GM23338 (cell line): Measurements from ENCODE around the gene S100A12. TPM values are rescaled to one million over a fixed set of nuclear protein-coding genes. Genes with fewer than 3 reads are reported as not detected.

ENCODE experiments used
- ATAC-seq: fragments of 200-7000 bp; cut with Tn5 transposase; 3 replicates; pipeline ENCODE4 v1.9.1; 2020
- DNase-seq: peaks from one replicate; pipeline ENCODE4 v3.0.0-alpha.2; 2015; ENCODE audit warnings: low spot score
- H2AFZ ChIP-seq: fragments of 200-600 bp; sonication (generic); 2 replicates; pipeline ENCODE4 v1.8.0; 2016; ENCODE audit warnings: antibody characterized with exemption, mild to moderate bottlenecking, moderate library complexity
- H3F3A ChIP-seq: fragments of 200-600 bp; sonication (generic); replicated peaks from 2 replicates; pipeline ENCODE4 v1.8.0; 2017; ENCODE audit warnings: antibody characterized with exemption, mixed run types, low read depth
- H3K27ac ChIP-seq: fragments of 200-600 bp; sonication (generic); 2 replicates; pipeline ENCODE4 v1.6.1; 2016; ENCODE audit warnings: low read depth
- H3K27me3 ChIP-seq: fragments of 200-600 bp; sonication (generic); 2 replicates; pipeline ENCODE4 v1.8.0; 2016; ENCODE audit warnings: mild to moderate bottlenecking, mixed run types, moderate library complexity; ENCODE audit not compliant: insufficient read depth
- H3K36me3 ChIP-seq: fragments of 200-600 bp; sonication (generic); 2 replicates; pipeline ENCODE4 v1.8.0; 2016; ENCODE audit warnings: mild to moderate bottlenecking; ENCODE audit not compliant: insufficient read depth
- H3K4me1 ChIP-seq: fragments of 200-600 bp; sonication (generic); 2 replicates; pipeline ENCODE4 v1.8.0; 2016; ENCODE audit warnings: mild to moderate bottlenecking, moderate library complexity; ENCODE audit not compliant: insufficient read depth
- H3K4me2 ChIP-seq: fragments of 200-600 bp; sonication (generic); 2 replicates; pipeline ENCODE4 v1.7.1; 2017; ENCODE audit warnings: mixed run types
- H3K4me3 ChIP-seq: fragments of 200-600 bp; sonication (generic); 2 replicates; pipeline ENCODE4 v1.6.1; 2016; ENCODE audit warnings: mixed run types
- H3K79me2 ChIP-seq: fragments of 200-600 bp; sonication (generic); replicated peaks from 2 replicates; pipeline ENCODE4 v1.8.0; 2017; ENCODE audit warnings: mild to moderate bottlenecking; ENCODE audit not compliant: insufficient read depth
- H3K9me2 ChIP-seq: fragments of 200-600 bp; sonication (generic); 2 replicates; pipeline ENCODE4 v1.8.0; 2017; ENCODE audit not compliant: insufficient read depth
- H4K20me1 ChIP-seq: fragments of 200-600 bp; sonication (generic); replicated peaks from 2 replicates; pipeline ENCODE4 v1.8.0; 2017; ENCODE audit warnings: mild to moderate bottlenecking; ENCODE audit not compliant: insufficient read depth
- H3K27ac Mint-ChIP-seq: 2 replicates; pipeline ENCODE4 v1.8.0; 2020; ENCODE audit warnings: inconsistent platforms, mild to moderate bottlenecking, moderate library complexity, mixed read lengths
- H3K27me3 Mint-ChIP-seq: 3 replicates; pipeline ENCODE4 v1.8.0; 2022; ENCODE audit warnings: low read depth, mild to moderate bottlenecking, moderate library complexity, mixed read lengths, inconsistent platforms; ENCODE audit not compliant: insufficient read depth, poor library complexity
- H3K36me3 Mint-ChIP-seq: 3 replicates; pipeline ENCODE4 v1.8.0; 2021; ENCODE audit warnings: low read depth, mild to moderate bottlenecking, inconsistent platforms, moderate library complexity, mixed read lengths
- H3K4me1 Mint-ChIP-seq: 3 replicates; pipeline ENCODE4 v1.8.0; 2020; ENCODE audit warnings: mild to moderate bottlenecking, inconsistent platforms, mixed read lengths
- H3K4me3 Mint-ChIP-seq: 3 replicates; pipeline ENCODE4 v1.8.0; 2021; ENCODE audit warnings: moderate library complexity, mild to moderate bottlenecking, inconsistent platforms, mixed read lengths
- H3K9me3 Mint-ChIP-seq: 3 replicates; pipeline ENCODE4 v1.8.0; 2020; ENCODE audit warnings: moderate library complexity, mild to moderate bottlenecking, inconsistent platforms, mixed read lengths
- CREB1 ChIP-seq: fragments of 250-450 bp; sonication (Bioruptor Pico); IDR thresholded peaks from 2 replicates; pipeline ENCODE4 v1.5.0; 2020; ENCODE audit warnings: low read depth, mild to moderate bottlenecking, moderate library complexity
- ETS1 ChIP-seq: IDR thresholded peaks from 2 replicates; pipeline ENCODE4 v1.6.1; 2016; ENCODE audit warnings: antibody characterized with exemption
- EZH2phosphoT487 ChIP-seq: fragments of 200-600 bp; sonication (generic); IDR thresholded peaks from one replicate; pipeline ENCODE4 v1.8.1; 2018; ENCODE audit warnings: antibody characterized with exemption; ENCODE audit not compliant: unreplicated experiment
- JUNB ChIP-seq: IDR thresholded peaks from one replicate; pipeline ENCODE4 v1.6.1; 2016; ENCODE audit warnings: antibody characterized with exemption; ENCODE audit not compliant: unreplicated experiment
- NANOG ChIP-seq: IDR thresholded peaks from 2 replicates; pipeline ENCODE4 v1.6.1; 2016; ENCODE audit warnings: antibody characterized with exemption, borderline replicate concordance
- POLR2AphosphoS5 ChIP-seq: IDR thresholded peaks from 2 replicates; pipeline ENCODE4 v1.6.1; 2016; ENCODE audit warnings: antibody characterized with exemption, low read depth
- STAT1 ChIP-seq: IDR thresholded peaks from one replicate; pipeline ENCODE4 v1.6.1; 2016; ENCODE audit warnings: antibody characterized with exemption; ENCODE audit not compliant: unreplicated experiment
- ZNF114 ChIP-seq: fragments of 250-450 bp; sonication (Bioruptor Pico); IDR thresholded peaks from 2 replicates; pipeline ENCODE4 v1.5.0; 2020; ENCODE audit warnings: mild to moderate bottlenecking, moderate library complexity
- ZNF331 ChIP-seq: fragments of 250-450 bp; sonication (Bioruptor Pico); IDR thresholded peaks from 2 replicates; pipeline ENCODE4 v1.5.0; 2020; ENCODE audit warnings: low read depth, mild to moderate bottlenecking, moderate library complexity
- polyA plus RNA-seq: library from polyadenylated mRNA; unstranded; fragments of >200 nt; fragmentation: Nextera tagmentation; extraction: Ambion mirVana; gene quantifications from 2 replicates; pipeline ENCODE4 v1.2.1, GENCODE V29; 2016
- total RNA-seq: library from RNA; depleted of rRNA; stranded (reverse); fragments of >200 nt; shearing (Covaris generic); gene quantifications from 2 replicates; pipeline ENCODE4 v1.2.3, GENCODE V29; 2014
- TF ChIP-seq, protein P1 (sequence below): IDR thresholded peaks from one replicate; pipeline ENCODE4 v1.6.1; 2018; ENCODE audit warnings: antibody characterized with exemption; ENCODE audit not compliant: unreplicated experiment
- TF ChIP-seq, protein P2 (sequence below), 2 experiments: fragments of 200-600 bp in 1 of 2; sonication (generic) in 1 of 2; conservative IDR thresholded peaks; 2 replicates each; pipeline versions ENCODE4 v1.5.1 to v1.6.1; 2016 to 2017; ENCODE audit warnings: antibody characterized with exemption in 2 of 2, low read depth in 2 of 2, mild to moderate bottlenecking in 2 of 2, moderate library complexity in 1 of 2
- TF ChIP-seq, protein P3 (sequence below): fragments of 250-450 bp; sonication (Bioruptor Pico); IDR thresholded peaks from 2 replicates; pipeline ENCODE4 v1.5.0; 2020; ENCODE audit warnings: mild to moderate bottlenecking, moderate library complexity

S100A12 gene
- total and polyA plus RNA-seq, 2 experiments from 2014 or later: not detected

GRCh38 chr1:153350321-153350957, 25.0 kb downstream of the S100A12 start:
- Mint-ChIP-seq H3K27me3 (peaks cover 10% of the 10 kb centered on the region), H3K9me3 (no peaks in the 10 kb centered on the region), H3K27ac (no peak overlapping the region), H3K36me3 (no peaks in the 10 kb centered on the region), H3K4me3 (no peak overlapping the region), H3K4me1 (no peaks in the 10 kb centered on the region)
- Histone ChIP-seq H3K27ac (no peak overlapping the region), H4K20me1 (no peaks in the 10 kb centered on the region), H3K79me2 (no peaks in the 10 kb centered on the region), H3K4me1 (no peaks in the 10 kb centered on the region), H3K4me2 (no peak overlapping the region), H3F3A (no peaks in the 10 kb centered on the region), H3K9me2 (no peaks in the 10 kb centered on the region), H2AFZ (no peak overlapping the region), H3K27me3 (no peaks in the 10 kb centered on the region), H3K36me3 (no peaks in the 10 kb centered on the region), H3K4me3 (no peak overlapping the region)
- DNase-seq (no peak), ATAC-seq (no peak)
- no peak for TF ChIP-seq EZH2phosphoT487
- TF ChIP-seq JUNB: no peak
- TF ChIP-seq ZNF114 (CRISPR knock-in tag): no peak
- no peak for TF ChIP-seq POLR2AphosphoS5
- no peak for TF ChIP-seq STAT1
- no peak for TF ChIP-seq CREB1
- TF ChIP-seq, protein P1, sequence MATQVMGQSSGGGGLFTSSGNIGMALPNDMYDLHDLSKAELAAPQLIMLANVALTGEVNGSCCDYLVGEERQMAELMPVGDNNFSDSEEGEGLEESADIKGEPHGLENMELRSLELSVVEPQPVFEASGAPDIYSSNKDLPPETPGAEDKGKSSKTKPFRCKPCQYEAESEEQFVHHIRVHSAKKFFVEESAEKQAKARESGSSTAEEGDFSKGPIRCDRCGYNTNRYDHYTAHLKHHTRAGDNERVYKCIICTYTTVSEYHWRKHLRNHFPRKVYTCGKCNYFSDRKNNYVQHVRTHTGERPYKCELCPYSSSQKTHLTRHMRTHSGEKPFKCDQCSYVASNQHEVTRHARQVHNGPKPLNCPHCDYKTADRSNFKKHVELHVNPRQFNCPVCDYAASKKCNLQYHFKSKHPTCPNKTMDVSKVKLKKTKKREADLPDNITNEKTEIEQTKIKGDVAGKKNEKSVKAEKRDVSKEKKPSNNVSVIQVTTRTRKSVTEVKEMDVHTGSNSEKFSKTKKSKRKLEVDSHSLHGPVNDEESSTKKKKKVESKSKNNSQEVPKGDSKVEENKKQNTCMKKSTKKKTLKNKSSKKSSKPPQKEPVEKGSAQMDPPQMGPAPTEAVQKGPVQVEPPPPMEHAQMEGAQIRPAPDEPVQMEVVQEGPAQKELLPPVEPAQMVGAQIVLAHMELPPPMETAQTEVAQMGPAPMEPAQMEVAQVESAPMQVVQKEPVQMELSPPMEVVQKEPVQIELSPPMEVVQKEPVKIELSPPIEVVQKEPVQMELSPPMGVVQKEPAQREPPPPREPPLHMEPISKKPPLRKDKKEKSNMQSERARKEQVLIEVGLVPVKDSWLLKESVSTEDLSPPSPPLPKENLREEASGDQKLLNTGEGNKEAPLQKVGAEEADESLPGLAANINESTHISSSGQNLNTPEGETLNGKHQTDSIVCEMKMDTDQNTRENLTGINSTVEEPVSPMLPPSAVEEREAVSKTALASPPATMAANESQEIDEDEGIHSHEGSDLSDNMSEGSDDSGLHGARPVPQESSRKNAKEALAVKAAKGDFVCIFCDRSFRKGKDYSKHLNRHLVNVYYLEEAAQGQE: no peak
- no peak for TF ChIP-seq ETS1
- TF ChIP-seq, protein P2, sequence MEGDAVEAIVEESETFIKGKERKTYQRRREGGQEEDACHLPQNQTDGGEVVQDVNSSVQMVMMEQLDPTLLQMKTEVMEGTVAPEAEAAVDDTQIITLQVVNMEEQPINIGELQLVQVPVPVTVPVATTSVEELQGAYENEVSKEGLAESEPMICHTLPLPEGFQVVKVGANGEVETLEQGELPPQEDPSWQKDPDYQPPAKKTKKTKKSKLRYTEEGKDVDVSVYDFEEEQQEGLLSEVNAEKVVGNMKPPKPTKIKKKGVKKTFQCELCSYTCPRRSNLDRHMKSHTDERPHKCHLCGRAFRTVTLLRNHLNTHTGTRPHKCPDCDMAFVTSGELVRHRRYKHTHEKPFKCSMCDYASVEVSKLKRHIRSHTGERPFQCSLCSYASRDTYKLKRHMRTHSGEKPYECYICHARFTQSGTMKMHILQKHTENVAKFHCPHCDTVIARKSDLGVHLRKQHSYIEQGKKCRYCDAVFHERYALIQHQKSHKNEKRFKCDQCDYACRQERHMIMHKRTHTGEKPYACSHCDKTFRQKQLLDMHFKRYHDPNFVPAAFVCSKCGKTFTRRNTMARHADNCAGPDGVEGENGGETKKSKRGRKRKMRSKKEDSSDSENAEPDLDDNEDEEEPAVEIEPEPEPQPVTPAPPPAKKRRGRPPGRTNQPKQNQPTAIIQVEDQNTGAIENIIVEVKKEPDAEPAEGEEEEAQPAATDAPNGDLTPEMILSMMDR (conservative IDR thresholded peaks at IDR 0.05; ENCODE audit: low read depth in 2 of 2): no peak
- TF ChIP-seq ZNF331: no peak
- no peak for TF ChIP-seq NANOG
- TF ChIP-seq, protein P3, sequence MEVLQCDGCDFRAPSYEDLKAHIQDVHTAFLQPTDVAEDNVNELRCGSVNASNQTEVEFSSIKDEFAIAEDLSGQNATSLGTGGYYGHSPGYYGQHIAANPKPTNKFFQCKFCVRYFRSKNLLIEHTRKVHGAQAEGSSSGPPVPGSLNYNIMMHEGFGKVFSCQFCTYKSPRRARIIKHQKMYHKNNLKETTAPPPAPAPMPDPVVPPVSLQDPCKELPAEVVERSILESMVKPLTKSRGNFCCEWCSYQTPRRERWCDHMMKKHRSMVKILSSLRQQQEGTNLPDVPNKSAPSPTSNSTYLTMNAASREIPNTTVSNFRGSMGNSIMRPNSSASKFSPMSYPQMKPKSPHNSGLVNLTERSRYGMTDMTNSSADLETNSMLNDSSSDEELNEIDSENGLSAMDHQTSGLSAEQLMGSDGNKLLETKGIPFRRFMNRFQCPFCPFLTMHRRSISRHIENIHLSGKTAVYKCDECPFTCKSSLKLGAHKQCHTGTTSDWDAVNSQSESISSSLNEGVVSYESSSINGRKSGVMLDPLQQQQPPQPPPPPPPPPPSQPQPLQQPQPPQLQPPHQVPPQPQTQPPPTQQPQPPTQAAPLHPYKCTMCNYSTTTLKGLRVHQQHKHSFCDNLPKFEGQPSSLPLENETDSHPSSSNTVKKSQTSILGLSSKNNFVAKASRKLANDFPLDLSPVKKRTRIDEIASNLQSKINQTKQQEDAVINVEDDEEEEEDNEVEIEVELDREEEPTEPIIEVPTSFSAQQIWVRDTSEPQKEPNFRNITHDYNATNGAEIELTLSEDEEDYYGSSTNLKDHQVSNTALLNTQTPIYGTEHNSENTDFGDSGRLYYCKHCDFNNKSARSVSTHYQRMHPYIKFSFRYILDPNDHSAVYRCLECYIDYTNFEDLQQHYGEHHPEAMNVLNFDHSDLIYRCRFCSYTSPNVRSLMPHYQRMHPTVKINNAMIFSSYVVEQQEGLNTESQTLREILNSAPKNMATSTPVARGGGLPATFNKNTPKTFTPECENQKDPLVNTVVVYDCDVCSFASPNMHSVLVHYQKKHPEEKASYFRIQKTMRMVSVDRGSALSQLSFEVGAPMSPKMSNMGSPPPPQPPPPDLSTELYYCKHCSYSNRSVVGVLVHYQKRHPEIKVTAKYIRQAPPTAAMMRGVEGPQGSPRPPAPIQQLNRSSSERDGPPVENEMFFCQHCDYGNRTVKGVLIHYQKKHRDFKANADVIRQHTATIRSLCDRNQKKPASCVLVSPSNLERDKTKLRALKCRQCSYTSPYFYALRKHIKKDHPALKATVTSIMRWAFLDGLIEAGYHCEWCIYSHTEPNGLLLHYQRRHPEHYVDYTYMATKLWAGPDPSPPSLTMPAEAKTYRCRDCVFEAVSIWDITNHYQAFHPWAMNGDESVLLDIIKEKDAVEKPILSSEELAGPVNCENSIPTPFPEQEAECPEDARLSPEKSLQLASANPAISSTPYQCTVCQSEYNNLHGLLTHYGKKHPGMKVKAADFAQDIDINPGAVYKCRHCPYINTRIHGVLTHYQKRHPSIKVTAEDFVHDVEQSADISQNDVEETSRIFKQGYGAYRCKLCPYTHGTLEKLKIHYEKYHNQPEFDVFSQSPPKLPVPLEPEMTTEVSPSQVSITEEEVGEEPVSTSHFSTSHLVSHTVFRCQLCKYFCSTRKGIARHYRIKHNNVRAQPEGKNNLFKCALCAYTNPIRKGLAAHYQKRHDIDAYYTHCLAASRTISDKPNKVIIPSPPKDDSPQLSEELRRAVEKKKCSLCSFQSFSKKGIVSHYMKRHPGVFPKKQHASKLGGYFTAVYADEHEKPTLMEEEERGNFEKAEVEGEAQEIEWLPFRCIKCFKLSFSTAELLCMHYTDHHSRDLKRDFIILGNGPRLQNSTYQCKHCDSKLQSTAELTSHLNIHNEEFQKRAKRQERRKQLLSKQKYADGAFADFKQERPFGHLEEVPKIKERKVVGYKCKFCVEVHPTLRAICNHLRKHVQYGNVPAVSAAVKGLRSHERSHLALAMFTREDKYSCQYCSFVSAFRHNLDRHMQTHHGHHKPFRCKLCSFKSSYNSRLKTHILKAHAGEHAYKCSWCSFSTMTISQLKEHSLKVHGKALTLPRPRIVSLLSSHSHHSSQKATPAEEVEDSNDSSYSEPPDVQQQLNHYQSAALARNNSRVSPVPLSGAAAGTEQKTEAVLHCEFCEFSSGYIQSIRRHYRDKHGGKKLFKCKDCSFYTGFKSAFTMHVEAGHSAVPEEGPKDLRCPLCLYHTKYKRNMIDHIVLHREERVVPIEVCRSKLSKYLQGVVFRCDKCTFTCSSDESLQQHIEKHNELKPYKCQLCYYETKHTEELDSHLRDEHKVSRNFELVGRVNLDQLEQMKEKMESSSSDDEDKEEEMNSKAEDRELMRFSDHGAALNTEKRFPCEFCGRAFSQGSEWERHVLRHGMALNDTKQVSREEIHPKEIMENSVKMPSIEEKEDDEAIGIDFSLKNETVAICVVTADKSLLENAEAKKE (CRISPR knock-in tag): no peak
